HEK293T (cell line): ENCODE results near the gene UQCRC1.

Experiments
- ARNT ChIP-seq: fragments of 450-650 bp; IDR thresholded peaks from 2 replicates; pipeline ENCODE4 v1.6.1; 2017; ENCODE audit warnings: mild to moderate bottlenecking
- BHLHE40 ChIP-seq: fragments of 450-650 bp; IDR thresholded peaks from 2 replicates; pipeline ENCODE4 v1.6.1; 2016; ENCODE audit warnings: mild to moderate bottlenecking, moderate library complexity, borderline replicate concordance
- CTBP1 ChIP-seq: fragments of 450-650 bp; IDR thresholded peaks from 2 replicates; pipeline ENCODE4 v1.6.1; 2016; ENCODE audit warnings: borderline replicate concordance
- ELF4 ChIP-seq: fragments of 450-650 bp; IDR thresholded peaks from 2 replicates; pipeline ENCODE4 v1.6.1; 2017; ENCODE audit warnings: antibody characterized with exemption
- FOXA1 ChIP-seq: fragments of 450-650 bp; IDR thresholded peaks from 2 replicates; pipeline ENCODE4 v1.6.1; 2016; ENCODE audit warnings: mild to moderate bottlenecking
- FOXK2 ChIP-seq: fragments of 450-650 bp; IDR thresholded peaks from 2 replicates; pipeline ENCODE4 v1.6.1; 2016; ENCODE audit warnings: mild to moderate bottlenecking
- FOXM1 ChIP-seq: fragments of 450-650 bp; IDR thresholded peaks from 2 replicates; pipeline ENCODE4 v1.6.1; 2017; ENCODE audit warnings: mild to moderate bottlenecking, borderline replicate concordance
- L3MBTL2 ChIP-seq: fragments of 450-650 bp; conservative IDR thresholded peaks from 2 replicates; pipeline ENCODE4 v1.6.1; 2016; ENCODE audit warnings: mild to moderate bottlenecking
- LEF1 ChIP-seq: fragments of 450-650 bp; IDR thresholded peaks from 2 replicates; pipeline ENCODE4 v1.6.1; 2017; ENCODE audit warnings: mild to moderate bottlenecking, borderline replicate concordance
- NFRKB ChIP-seq: fragments of 450-650 bp; IDR thresholded peaks from 2 replicates; pipeline ENCODE4 v1.6.1; 2016; ENCODE audit warnings: mild to moderate bottlenecking, moderate library complexity
- SP1 ChIP-seq: fragments of 450-650 bp; IDR thresholded peaks from 2 replicates; pipeline ENCODE4 v1.6.1; 2017
- SUZ12 ChIP-seq: fragments of 450-650 bp; IDR thresholded peaks from 2 replicates; pipeline ENCODE4 v1.6.1; 2016; ENCODE audit warnings: mild to moderate bottlenecking
- TARDBP ChIP-seq: fragments of 450-650 bp; IDR thresholded peaks from 2 replicates; pipeline ENCODE4 v1.6.1; 2016
- TF ChIP-seq, protein P1 (sequence below): fragments of 450-650 bp; IDR thresholded peaks from 2 replicates; pipeline ENCODE4 v1.6.1; 2016

DNA sequence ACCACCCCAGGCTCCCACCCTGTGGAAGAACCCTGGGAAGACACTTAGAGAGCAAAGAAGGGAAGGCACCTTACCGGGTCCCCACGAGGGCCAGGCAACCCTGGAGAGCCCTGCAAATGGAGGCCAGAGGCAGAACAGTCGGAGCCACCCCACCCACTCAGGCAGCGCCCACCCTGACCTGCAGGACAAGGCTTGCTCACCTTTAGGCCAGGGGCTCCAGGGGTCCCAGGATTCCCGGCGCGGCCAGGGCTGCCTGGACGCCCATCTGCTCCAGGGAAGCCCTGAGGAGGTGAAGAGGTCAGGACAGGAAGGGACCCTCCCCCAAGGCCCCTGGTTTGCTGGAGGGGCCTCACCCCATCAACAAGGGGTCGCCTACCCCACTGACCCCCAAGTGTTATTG, 24.6 kb downstream of the UQCRC1 start:
- TF ChIP-seq LEF1 (no peak), ELF4 (no peak), CTBP1 (no peak), L3MBTL2 (no peak), BHLHE40 (no peak), NFRKB (no peak), FOXK2 (no peak), SP1 (no peak), ARNT (no peak), TARDBP (no peak), FOXA1 (no peak), SUZ12 (no peak), FOXM1 (no peak)
- TF ChIP-seq, protein P1, sequence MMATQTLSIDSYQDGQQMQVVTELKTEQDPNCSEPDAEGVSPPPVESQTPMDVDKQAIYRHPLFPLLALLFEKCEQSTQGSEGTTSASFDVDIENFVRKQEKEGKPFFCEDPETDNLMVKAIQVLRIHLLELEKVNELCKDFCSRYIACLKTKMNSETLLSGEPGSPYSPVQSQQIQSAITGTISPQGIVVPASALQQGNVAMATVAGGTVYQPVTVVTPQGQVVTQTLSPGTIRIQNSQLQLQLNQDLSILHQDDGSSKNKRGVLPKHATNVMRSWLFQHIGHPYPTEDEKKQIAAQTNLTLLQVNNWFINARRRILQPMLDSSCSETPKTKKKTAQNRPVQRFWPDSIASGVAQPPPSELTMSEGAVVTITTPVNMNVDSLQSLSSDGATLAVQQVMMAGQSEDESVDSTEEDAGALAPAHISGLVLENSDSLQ = no peak
